T-helper 1 cell treated with Interleukin-12 subunit alpha and Interleukin-12 subunit beta and Interleukin-4 antibody, amounts not matched to agents 30 μg/mL and 1 μg/mL, for 36 hours (primary cell): ENCODE data around the gene ST14.

ENCODE experiments used
- H3K27ac Mint-ChIP-seq: one replicate; pipeline ENCODE4 v1.8.0; 2021; ENCODE audit warnings: mild to moderate bottlenecking, mixed read lengths
- H3K27me3 Mint-ChIP-seq: one replicate; pipeline ENCODE4 v1.8.0; 2021; ENCODE audit warnings: low read depth, mixed read lengths
- H3K36me3 Mint-ChIP-seq: one replicate; pipeline ENCODE4 v1.8.0; 2021; ENCODE audit warnings: low read depth, mixed read lengths
- H3K4me1 Mint-ChIP-seq: one replicate; pipeline ENCODE4 v1.8.0; 2021; ENCODE audit warnings: low read depth, mixed read lengths
- H3K4me3 Mint-ChIP-seq: one replicate; pipeline ENCODE4 v1.8.0; 2021; ENCODE audit warnings: mild to moderate bottlenecking, moderate library complexity, mixed read lengths
- H3K9me3 Mint-ChIP-seq: one replicate; pipeline ENCODE4 v1.8.0; 2021; ENCODE audit warnings: mixed read lengths

The ST14 gene

GRCh38 chr11:130159657-130160497, at the start of gene ST14:
Gene ST14, plus strand, starts transcription at chr11:130159782. Its CDS starts 198 bp downstream, at chr11:130159980.
- H3K36me3 Mint-ChIP-seq, result no peaks in the 10 kb centered on the region
- no peaks in the 10 kb centered on the region for H3K4me1 Mint-ChIP-seq
- H3K9me3 Mint-ChIP-seq, result no peaks in the 10 kb centered on the region
- H3K27ac Mint-ChIP-seq, result no peak within 1 kb of the TSS
- peaks cover 65% of the 10 kb centered on the region for H3K27me3 Mint-ChIP-seq
- H3K4me3 Mint-ChIP-seq, result peak within 1 kb of the TSS; percentile 30

GRCh38 chr11:130110339-130111108, 49.1 kb upstream of the ST14 start:
- Mint-ChIP-seq H3K27me3 (peaks cover 15% of the 10 kb centered on the region), H3K27ac (no peak overlapping the region), H3K36me3 (peaks cover 7% of the 10 kb centered on the region), H3K9me3 (no peaks in the 10 kb centered on the region), H3K4me3 (no peak overlapping the region), H3K4me1 (peaks cover 2% of the 10 kb centered on the region)

- Mint-ChIP-seq H3K36me3 (peaks cover 5% of the 10 kb centered on the region), H3K4me1 (peaks cover 2% of the 10 kb centered on the region), H3K9me3 (no peaks in the 10 kb centered on the region), H3K27me3 (peaks cover 10% of the 10 kb centered on the region), H3K4me3 (no peak overlapping the region), H3K27ac (no peak overlapping the region)
These were observed 47.3 kb upstream of the ST14 start for GRCh38 chr11:130112071-130112830.

GRCh38 chr11:130114281-130114680, 45.3 kb upstream of the ST14 start:
- peaks cover 17% of the 10 kb centered on the region for H3K27me3 Mint-ChIP-seq
- no peak overlapping the region for H3K4me3 Mint-ChIP-seq
- peaks cover 12% of the 10 kb centered on the region for H3K4me1 Mint-ChIP-seq
- peaks cover 3% of the 10 kb centered on the region for H3K36me3 Mint-ChIP-seq
- H3K9me3 Mint-ChIP-seq, result no peaks in the 10 kb centered on the region
- H3K27ac Mint-ChIP-seq, result no peak overlapping the region

- Mint-ChIP-seq H3K36me3 (peaks cover 3% of the 10 kb centered on the region), H3K27ac (no peak overlapping the region), H3K9me3 (no peaks in the 10 kb centered on the region), H3K27me3 (peaks cover 22% of the 10 kb centered on the region), H3K4me3 (no peak overlapping the region), H3K4me1 (peaks cover 15% of the 10 kb centered on the region)
These were observed 44.9 kb upstream of the ST14 start for GRCh38 chr11:130114726-130115125.

- Mint-ChIP-seq H3K36me3 (peaks cover 2% of the 10 kb centered on the region), H3K27ac (no peak overlapping the region), H3K4me1 (peaks cover 15% of the 10 kb centered on the region), H3K9me3 (no peaks in the 10 kb centered on the region), H3K27me3 (peaks cover 27% of the 10 kb centered on the region), H3K4me3 (no peak overlapping the region)
These were observed 44.4 kb upstream of the ST14 start for GRCh38 chr11:130115218-130115617.

GRCh38 chr11:130118165-130118564, 41.4 kb upstream of the ST14 start:
- H3K27me3 Mint-ChIP-seq, result peaks cover 32% of the 10 kb centered on the region
- no peak overlapping the region for H3K4me3 Mint-ChIP-seq
- no peak overlapping the region for H3K27ac Mint-ChIP-seq
- H3K9me3 Mint-ChIP-seq, result no peaks in the 10 kb centered on the region
- peaks cover 9% of the 10 kb centered on the region for H3K36me3 Mint-ChIP-seq
- H3K4me1 Mint-ChIP-seq, result peaks cover 24% of the 10 kb centered on the region

GRCh38 chr11:130118636-130119387, 40.8 kb upstream of the ST14 start:
- H3K4me3 Mint-ChIP-seq, result no peak overlapping the region
- H3K27ac Mint-ChIP-seq, result no peak overlapping the region

GRCh38 chr11:130120045-130120444, 39.5 kb upstream of the ST14 start:
- peaks cover 19% of the 10 kb centered on the region for H3K36me3 Mint-ChIP-seq
- no peaks in the 10 kb centered on the region for H3K9me3 Mint-ChIP-seq
- peaks cover 24% of the 10 kb centered on the region for H3K4me1 Mint-ChIP-seq
- no peak overlapping the region for H3K4me3 Mint-ChIP-seq
- H3K27ac Mint-ChIP-seq, result no peak overlapping the region
- H3K27me3 Mint-ChIP-seq, result peaks cover 29% of the 10 kb centered on the region

More at GRCh38 chr11:130118636-130119387, 40.8 kb upstream of the ST14 start:
- peaks cover 14% of the 10 kb centered on the region for H3K36me3 Mint-ChIP-seq
- peaks cover 29% of the 10 kb centered on the region for H3K27me3 Mint-ChIP-seq
- H3K4me1 Mint-ChIP-seq, result peaks cover 24% of the 10 kb centered on the region
- no peaks in the 10 kb centered on the region for H3K9me3 Mint-ChIP-seq

- Mint-ChIP-seq H3K36me3 (peaks cover 20% of the 10 kb centered on the region), H3K27ac (no peak overlapping the region), H3K9me3 (no peaks in the 10 kb centered on the region), H3K4me1 (peaks cover 24% of the 10 kb centered on the region), H3K27me3 (peaks cover 29% of the 10 kb centered on the region), H3K4me3 (no peak overlapping the region)
These were observed 38.1 kb upstream of the ST14 start for GRCh38 chr11:130121445-130121978.

GRCh38 chr11:130122141-130122575, 37.4 kb upstream of the ST14 start:
- no peak overlapping the region for H3K4me3 Mint-ChIP-seq
- no peak overlapping the region for H3K27ac Mint-ChIP-seq

GRCh38 chr11:130123414-130124040, 36.1 kb upstream of the ST14 start:
- Mint-ChIP-seq H3K27ac (no peak overlapping the region), H3K27me3 (peaks cover 29% of the 10 kb centered on the region), H3K4me3 (no peak overlapping the region), H3K9me3 (no peaks in the 10 kb centered on the region), H3K36me3 (peaks cover 22% of the 10 kb centered on the region), H3K4me1 (peaks cover 21% of the 10 kb centered on the region)

More at GRCh38 chr11:130122141-130122575, 37.4 kb upstream of the ST14 start:
- no peaks in the 10 kb centered on the region for H3K9me3 Mint-ChIP-seq
- H3K36me3 Mint-ChIP-seq, result peaks cover 22% of the 10 kb centered on the region
- H3K27me3 Mint-ChIP-seq, result peaks cover 29% of the 10 kb centered on the region
- peaks cover 24% of the 10 kb centered on the region for H3K4me1 Mint-ChIP-seq

GRCh38 chr11:130124096-130124495, 35.5 kb upstream of the ST14 start:
- peaks cover 24% of the 10 kb centered on the region for H3K27me3 Mint-ChIP-seq
- no peak overlapping the region for H3K4me3 Mint-ChIP-seq
- H3K27ac Mint-ChIP-seq, result no peak overlapping the region
- no peaks in the 10 kb centered on the region for H3K9me3 Mint-ChIP-seq
- peaks cover 25% of the 10 kb centered on the region for H3K36me3 Mint-ChIP-seq
- peaks cover 15% of the 10 kb centered on the region for H3K4me1 Mint-ChIP-seq
